ENCODE measurements around the gene EXOSC3.
"Not testable (repeated sequence)": the region's sequence is repeated elsewhere in the genome, so short reads cannot be mapped to it uniquely, and the experiment has no call there.

Gene EXOSC3

GRCh38 chr9:37784616-37785483 is at the start of gene EXOSC3:
Gene EXOSC3 (minus strand): TSS chr9:37785064. CDS start chr9:37785044, 20 bp downstream.
- DNase-seq = peak; percentile 81

- DNase-seq = no peak
These were observed 42.8 kb upstream of the EXOSC3 start for GRCh38 chr9:37827483-37828165.

GRCh38 chr9:37825174-37825573 is 40.3 kb upstream of the EXOSC3 start:
- DNase-seq = not testable (repeated sequence)

GRCh38 chr9:37820142-37820541 is 35.3 kb upstream of the EXOSC3 start:
- DNase-seq = no peak

GRCh38 chr9:37818849-37819248 is 34.0 kb upstream of the EXOSC3 start:
- DNase-seq = no peak

- DNase-seq = no peak
These were observed 28.0 kb upstream of the EXOSC3 start for GRCh38 chr9:37812773-37813379.

- DNase-seq = no peak
These were observed 27.1 kb upstream of the EXOSC3 start for GRCh38 chr9:37811906-37812476.

- not testable (repeated sequence) for DNase-seq
These were observed 24.8 kb upstream of the EXOSC3 start for GRCh38 chr9:37809676-37810075.

- DNase-seq = peak; percentile 86
These were observed 21.4 kb upstream of the EXOSC3 start for GRCh38 chr9:37806271-37806670.

- DNase-seq = no peak
These were observed 17.3 kb upstream of the EXOSC3 start for GRCh38 chr9:37801959-37802711.

- DNase-seq = no peak
These were observed 16.5 kb upstream of the EXOSC3 start for GRCh38 chr9:37801287-37801850.

GRCh38 chr9:37800631-37801286 is 15.9 kb upstream of the EXOSC3 start, which contains the start of gene DCAF10:
Gene DCAF10 (plus strand): TSS chr9:37800797. CDS start chr9:37800867, 70 bp downstream.
- DNase-seq = peak; percentile 70

- DNase-seq = no peak
These were observed 13.8 kb upstream of the EXOSC3 start for GRCh38 chr9:37798677-37799076.

- no peak for DNase-seq
These were observed 11.4 kb upstream of the EXOSC3 start for GRCh38 chr9:37796232-37796631.

- DNase-seq = no peak
These were observed 7.3 kb upstream of the EXOSC3 start for GRCh38 chr9:37792122-37792521.

GRCh38 chr9:37790096-37790495 is 5.2 kb upstream of the EXOSC3 start:
- no peak for DNase-seq

- DNase-seq = no peak
These were observed 3.5 kb upstream of the EXOSC3 start for GRCh38 chr9:37788332-37788731.

- DNase-seq = no peak
These were observed 2.2 kb upstream of the EXOSC3 start for GRCh38 chr9:37787059-37787458.

- DNase-seq = no peak
These were observed 611 bp downstream of the EXOSC3 start for GRCh38 chr9:37784291-37784615.

- DNase-seq = no peak
These were observed 6.3 kb downstream of the EXOSC3 start for GRCh38 chr9:37778534-37778933.

GRCh38 chr9:37776328-37776727 is 8.5 kb downstream of the EXOSC3 start:
- DNase-seq = no peak

Data from NCI-H1694 (cell line).